HepG2 (cell line): ENCODE measurements around the gene DDIAS. TPM values are rescaled to one million over a fixed set of nuclear protein-coding genes. Genes with fewer than 3 reads are reported as not detected.

Experiments used
- CEBPB ChIP-seq: IDR thresholded peaks from 2 replicates; pipeline ENCODE4 v1.6.1; 2011; ENCODE audit warnings: low read depth, low read length, improper control_type of control experiment, borderline replicate concordance
- CEBPG ChIP-seq: IDR thresholded peaks from 2 replicates; pipeline ENCODE4 v1.6.1; 2016
- FOXC1 ChIP-seq: sonication (generic); formaldehyde crosslinking; IDR thresholded peaks from 2 replicates; pipeline ENCODE4 v1.8.0; 2022; ENCODE audit warnings: mild to moderate bottlenecking, missing genetic modification reagents, borderline replicate concordance
- MAX ChIP-seq: IDR thresholded peaks from 2 replicates; pipeline ENCODE4 v1.6.1; 2012; ENCODE audit warnings: inconsistent platforms
- MXD3 ChIP-seq: IDR thresholded peaks from 2 replicates; pipeline ENCODE4 v1.6.1; 2016; ENCODE audit warnings: mild to moderate bottlenecking, missing biosample characterization, missing genetic modification reagents
- RAD21 ChIP-seq: fragments of 450-650 bp; formaldehyde crosslinking; IDR thresholded peaks from 2 replicates; pipeline ENCODE4 v1.5.0; 2020; ENCODE audit warnings: mild to moderate bottlenecking
- RXRB ChIP-seq: IDR thresholded peaks from 2 replicates; pipeline ENCODE4 v1.6.1; 2016; ENCODE audit warnings: borderline replicate concordance, missing genetic modification reagents, missing compliant biosample characterization
- SALL2 ChIP-seq: sonication (generic); formaldehyde crosslinking; IDR thresholded peaks from 2 replicates; pipeline ENCODE4 v1.8.1; 2023; ENCODE audit warnings: mild to moderate bottlenecking, missing genetic modification reagents, inconsistent platforms
- SAP130 ChIP-seq: IDR thresholded peaks from 2 replicates; pipeline ENCODE4 v1.6.1; 2016; ENCODE audit warnings: low read depth
- STAG1 ChIP-seq: sonication (generic); formaldehyde crosslinking; IDR thresholded peaks from 2 replicates; pipeline ENCODE4 v1.4.0; 2020; ENCODE audit warnings: missing genetic modification reagents
- SYNCRIP ChIP-seq: fragments of 200-400 bp; formaldehyde crosslinking; IDR thresholded peaks from 2 replicates; pipeline ENCODE4 v1.6.1; 2018; ENCODE audit warnings: mild to moderate bottlenecking, low read depth, low read length; ENCODE audit not compliant: insufficient read depth
- ZBTB33 ChIP-seq: sonication (generic); formaldehyde crosslinking; IDR thresholded peaks from 2 replicates; pipeline ENCODE4 v1.4.0; 2020; ENCODE audit warnings: missing genetic modification reagents
- ZBTB40 ChIP-seq, 2 experiments: fragments of 450-650 bp in 1 of 2; sonication (generic) in 1 of 2; formaldehyde crosslinking in 1 of 2; IDR thresholded peaks; 2 replicates each; pipeline versions ENCODE4 v1.6.1 to v1.8.0; 2016 to 2022; ENCODE audit warnings: antibody characterized with exemption in 1 of 2, mild to moderate bottlenecking in 1 of 2, missing genetic modification reagents in 1 of 2
- ZFP36L1 ChIP-seq: sonication (generic); formaldehyde crosslinking; IDR thresholded peaks from 2 replicates; pipeline ENCODE4 v1.8.0; 2022; ENCODE audit warnings: mild to moderate bottlenecking, missing genetic modification reagents, moderate library complexity
- ZMAT3 ChIP-seq: sonication (generic); formaldehyde crosslinking; conservative IDR thresholded peaks from 2 replicates; pipeline ENCODE4 v1.7.0; 2021; ENCODE audit warnings: missing genetic modification reagents
- ZNF451 ChIP-seq: sonication (generic); formaldehyde crosslinking; IDR thresholded peaks from 2 replicates; pipeline ENCODE4 v1.5.0; 2020; ENCODE audit warnings: mild to moderate bottlenecking, missing genetic modification reagents
- ZNF510 ChIP-seq: sonication (generic); formaldehyde crosslinking; IDR thresholded peaks from 2 replicates; pipeline ENCODE4 v1.4.0; 2020; ENCODE audit warnings: low read depth, mild to moderate bottlenecking, missing genetic modification reagents
- ZNF572 ChIP-seq: sonication (generic); formaldehyde crosslinking; IDR thresholded peaks from 2 replicates; pipeline ENCODE4 v1.5.1; 2020; ENCODE audit warnings: mild to moderate bottlenecking, missing genetic modification reagents
- ZNF784 ChIP-seq: sonication (generic); formaldehyde crosslinking; IDR thresholded peaks from 2 replicates; pipeline ENCODE4 v1.5.1; 2020; ENCODE audit warnings: missing genetic modification reagents, mild to moderate bottlenecking, borderline replicate concordance
- polyA plus RNA-seq, 8 experiments: library from polyadenylated mRNA; depleted of rRNA in 3 of 8; stranded (reverse) in 7 of 8; unstranded in 1 of 8; fragments of >200 nt; fragmentation: Illumina TruSeq in 4 of 8; extraction: Trizol in 4 of 8; gene quantifications; 2 replicates each; pipeline versions ENCODE4 v1.2.1 to v1.2.3, GENCODE V29; 2011 to 2016; ENCODE audit warnings: low read depth in 4 of 8, missing spikeins in 1 of 8, mixed read lengths in 1 of 8; ENCODE audit not compliant: insufficient read depth in 1 of 8
- total RNA-seq, 5 experiments: library from RNA; depleted of rRNA; stranded (reverse); fragments of >200 nt; fragmentation: Illumina TruSeq; extraction: Trizol; gene quantifications; 2 replicates each; pipeline ENCODE4 v1.2.3, GENCODE V29; 2016; ENCODE audit warnings: low read depth in 1 of 5

DDIAS gene
- total and polyA plus RNA-seq, 2 of the 13 experiments (the other 11 are each of a cell fraction or from before 2014, with no cell fraction given), result 3.5 to 13.0 TPM

GRCh38 chr11:82864268-82864667 is 37.3 kb upstream of the DDIAS start (continued):
- no peak for TF ChIP-seq ZBTB40 (IDR thresholded peaks at IDR 0.05)
- TF ChIP-seq ZBTB40 (CRISPR knock-in tag; IDR thresholded peaks at IDR 0.05), result peak; percentile 87
- TF ChIP-seq RAD21 (CRISPR knock-in tag), result peak; percentile 74
- no peak for TF ChIP-seq SYNCRIP
- TF ChIP-seq ZMAT3 (CRISPR knock-in tag), result no peak
- peak; percentile 23; the same call in 1 of the 2 replicates for TF ChIP-seq RXRB (CRISPR knock-in tag)
- TF ChIP-seq MAX, result peak; percentile 35; the same call in 1 of the 2 replicates
- no peak for TF ChIP-seq MXD3 (CRISPR knock-in tag)
- peak; percentile 52; the same call in 1 of the 2 replicates for TF ChIP-seq CEBPB
- TF ChIP-seq ZNF572, result no peak
- TF ChIP-seq SALL2 (CRISPR knock-in tag), result no peak
- peak; percentile 15; the same call in 1 of the 2 replicates for TF ChIP-seq SAP130 (CRISPR knock-in tag)
- TF ChIP-seq ZNF451 (CRISPR knock-in tag), result no peak
- TF ChIP-seq STAG1 (CRISPR knock-in tag), result peak; percentile 73
- TF ChIP-seq FOXC1, result no peak
- no peak for TF ChIP-seq ZNF784 (CRISPR knock-in tag)
- TF ChIP-seq ZNF510, result no peak
- TF ChIP-seq CEBPG, result 0 out of 2 replicates have a peak, but pooled peaks have one; percentile 2
- TF ChIP-seq ZBTB33 (CRISPR knock-in tag), result no peak
- 0 out of 2 replicates have a peak, but pooled peaks have one; percentile 32 for TF ChIP-seq ZFP36L1 (CRISPR knock-in tag)
